Mammary epithelial cell (primary cell): ENCODE measurements around the gene MYO5A.
"Not testable (repeated sequence)": the region's sequence is repeated elsewhere in the genome, so short reads cannot be mapped to it uniquely, and the experiment has no call there.

ENCODE experiments used
- CTCF ChIP-seq, 2 donors: IDR thresholded peaks in 1 of 2; conservative IDR thresholded peaks in 1 of 2; 2 replicates each; pipeline ENCODE4 v1.5.1; 2011 to 2012; ENCODE audit warnings: inconsistent platforms in 2 of 2, low read length in 2 of 2, mild to moderate bottlenecking in 2 of 2, control low read depth in 1 of 2, low read depth in 1 of 2; ENCODE audit not compliant: insufficient read depth in 1 of 2; ENCODE audit errors: extremely low read depth in 1 of 2
- EZH2 ChIP-seq: IDR thresholded peaks from 2 replicates; pipeline ENCODE4 v1.6.1; 2012; ENCODE audit warnings: low read length, inconsistent platforms, borderline replicate concordance

DNA sequence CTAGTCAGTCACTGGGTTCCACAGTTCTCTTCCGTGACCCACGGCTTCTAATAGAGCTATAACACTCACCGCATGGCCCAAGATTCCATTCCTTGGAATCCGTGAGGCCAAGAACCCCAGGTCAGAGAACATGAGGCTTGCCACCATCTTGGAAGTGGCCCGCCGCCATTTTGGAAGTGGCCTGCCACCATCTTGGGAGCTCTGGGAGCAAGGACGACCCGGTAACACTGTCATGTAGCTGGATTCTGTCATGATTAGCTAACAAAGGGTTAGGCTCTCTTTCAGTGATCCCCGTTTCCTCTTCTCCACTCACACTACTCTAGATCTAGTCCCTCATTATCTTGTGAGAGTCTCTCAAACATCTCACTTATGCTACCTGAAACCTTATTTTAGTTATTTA, 89.6 kb downstream of the MYO5A start:
- TF ChIP-seq EZH2; CTCF (conservative IDR thresholded peaks at IDR 0.05 in 1 of 2, IDR thresholded peaks at IDR 0.05 in 1 of 2; ENCODE audit: extremely low read depth in 1 of 2, insufficient read depth in 1 of 2, low read depth in 1 of 2, low read length in 2 of 2): not testable (repeated sequence)
